Neuronal stem cell (in vitro differentiated cells): ENCODE results near the gene DIP2B.

Experiments used
- DNase-seq: peaks from one replicate; pipeline ENCODE4 v3.0.0-alpha.2; 2013; ENCODE audit warnings: low spot score
- H2AFZ ChIP-seq: one replicate; pipeline ENCODE4 v1.6.1; 2013; ENCODE audit warnings: mild to moderate bottlenecking, low read length, inconsistent platforms
- H2AK5ac ChIP-seq: 2 replicates; pipeline ENCODE4 v1.6.1; 2013; ENCODE audit warnings: low read depth, mild to moderate bottlenecking, inconsistent platforms, low read length, moderate library complexity, mixed read lengths
- H2BK120ac ChIP-seq: 2 replicates; pipeline ENCODE4 v1.6.1; 2013; ENCODE audit warnings: low read depth, mild to moderate bottlenecking, inconsistent platforms, low read length, moderate library complexity, mixed read lengths
- H2BK12ac ChIP-seq: one replicate; pipeline ENCODE4 v1.6.1; 2013; ENCODE audit warnings: low read length, inconsistent platforms
- H2BK15ac ChIP-seq: 2 replicates; pipeline ENCODE4 v1.6.1; 2013; ENCODE audit warnings: mild to moderate bottlenecking, low read length, inconsistent platforms, mixed read lengths
- H2BK5ac ChIP-seq: one replicate; pipeline ENCODE4 v1.6.1; 2013; ENCODE audit warnings: inconsistent platforms, mild to moderate bottlenecking, low read length, moderate library complexity
- H3K14ac ChIP-seq: one replicate; pipeline ENCODE4 v1.6.1; 2013; ENCODE audit warnings: low read length, inconsistent platforms
- H3K18ac ChIP-seq: 2 replicates; pipeline ENCODE4 v1.6.1; 2013; ENCODE audit warnings: low read length, inconsistent platforms
- H3K23ac ChIP-seq: 2 replicates; pipeline ENCODE4 v1.6.1; 2013; ENCODE audit warnings: low read depth, mild to moderate bottlenecking, mixed read lengths, low read length, inconsistent platforms; ENCODE audit not compliant: poor library complexity
- H3K27ac ChIP-seq: replicated peaks from 3 replicates; pipeline ENCODE4 v1.5.1; 2013; ENCODE audit warnings: low read length, inconsistent platforms
- H3K27me3 ChIP-seq, 3 experiments: 2 replicates each; pipeline ENCODE4 v1.6.1; 2013; ENCODE audit warnings: low read length in 3 of 3, mild to moderate bottlenecking in 2 of 3, inconsistent platforms in 1 of 3, low read depth in 1 of 3, mixed read lengths in 1 of 3, moderate library complexity in 1 of 3; ENCODE audit not compliant: control insufficient read depth in 3 of 3, insufficient read depth in 3 of 3
- H3K36me3 ChIP-seq, 2 donors: replicated peaks in 1 of 2; 2 replicates each; pipeline ENCODE4 v1.6.1; 2013; ENCODE audit warnings: low read length in 2 of 2; ENCODE audit not compliant: control insufficient read depth in 2 of 2, insufficient read depth in 2 of 2
- H3K4ac ChIP-seq: 2 replicates; pipeline ENCODE4 v1.6.1; 2013; ENCODE audit warnings: inconsistent platforms, mild to moderate bottlenecking, low read length, moderate library complexity
- H3K4me1 ChIP-seq, 2 donors: 1 replicate in 1 of 2; 2 replicates in 1 of 2; pipeline ENCODE4 v1.6.1; 2013; ENCODE audit warnings: low read length in 2 of 2, low read depth in 1 of 2; ENCODE audit not compliant: control insufficient read depth in 2 of 2, insufficient read depth in 1 of 2
- H3K4me2 ChIP-seq: one replicate; pipeline ENCODE4 v1.6.1; 2013; ENCODE audit warnings: mild to moderate bottlenecking, low read length, inconsistent platforms; ENCODE audit not compliant: insufficient read depth, poor library complexity, severe bottlenecking
- H3K4me3 ChIP-seq, 2 donors: 2 replicates each; pipeline ENCODE4 v1.5.1; 2013; ENCODE audit warnings: low read length in 2 of 2, mild to moderate bottlenecking in 2 of 2, inconsistent platforms in 1 of 2, moderate library complexity in 1 of 2
- H3K79me1 ChIP-seq: one replicate; pipeline ENCODE4 v1.6.1; 2013; ENCODE audit warnings: low read depth, mild to moderate bottlenecking, inconsistent platforms, low read length, moderate library complexity
- H3K9ac ChIP-seq: one replicate; pipeline ENCODE4 v1.6.1; 2013; ENCODE audit warnings: mild to moderate bottlenecking, low read depth, low read length, inconsistent platforms; ENCODE audit not compliant: poor library complexity
- H3K9me3 ChIP-seq, 2 donors: replicated peaks in 1 of 2; 2 replicates each; pipeline versions ENCODE3 to v1.6.1; 2013; ENCODE audit warnings: low read length in 2 of 2, mild to moderate bottlenecking in 2 of 2, inconsistent platforms in 1 of 2, low read depth in 1 of 2, mixed read lengths in 1 of 2, moderate library complexity in 1 of 2; ENCODE audit not compliant: control insufficient read depth in 2 of 2, insufficient read depth in 1 of 2
- H4K8ac ChIP-seq: one replicate; pipeline ENCODE4 v1.6.1; 2013; ENCODE audit warnings: low read depth, mild to moderate bottlenecking, inconsistent platforms, low read length, moderate library complexity
- H4K91ac ChIP-seq: one replicate; pipeline ENCODE4 v1.6.1; 2013; ENCODE audit warnings: low read length, low read depth, mild to moderate bottlenecking, inconsistent platforms; ENCODE audit not compliant: poor library complexity
- WGBS, 2 donors: extraction: QIAGEN DNeasy Blood & Tissue Kit; methylation state at CpG; one replicate each; pipeline ENCODE4 v1.1.7; 2013; ENCODE audit warnings: missing lambda C conversion rate in 2 of 2, mixed read lengths in 1 of 2; ENCODE audit not compliant: insufficient read length in 2 of 2, insufficient replicate concordance in 1 of 2; ENCODE audit errors: extremely low coverage in 2 of 2; 5-methylcytosine and 5-hydroxymethylcytosine counted together

DIP2B gene

GRCh38 chr12:50545213-50545612 lies 40.4 kb downstream of the DIP2B start:
- no peak overlapping the region for H3K23ac ChIP-seq
- no peak overlapping the region for H4K91ac ChIP-seq
- H2BK12ac ChIP-seq, result no peak overlapping the region
- no peaks in the 10 kb centered on the region for H3K36me3 ChIP-seq
- H3K27ac ChIP-seq, result no peak overlapping the region
- H4K8ac ChIP-seq, result no peak overlapping the region
- no peak overlapping the region for H3K4me3 ChIP-seq
- H2AK5ac ChIP-seq, result no peak overlapping the region
- no peak overlapping the region for H2BK120ac ChIP-seq
- H3K9me3 ChIP-seq, result no peaks in the 10 kb centered on the region
- no peak overlapping the region for H2AFZ ChIP-seq
- H2BK5ac ChIP-seq, result no peak overlapping the region
- H3K4ac ChIP-seq, result no peak overlapping the region
- no peak for DNase-seq
- no CpG with 5 or more reads among the region's 5 CpGs for WGBS, 2 donors
- H3K4me2 ChIP-seq, result no peak overlapping the region
- no peak overlapping the region for H3K9ac ChIP-seq
- no peak overlapping the region for H3K14ac ChIP-seq
- H2BK15ac ChIP-seq, result no peak overlapping the region
- H3K4me1 ChIP-seq, result peaks cover 0 to 2% of the 10 kb centered on the region in 2 donors
- H3K18ac ChIP-seq, result no peak overlapping the region
- H3K27me3 ChIP-seq, result no peaks in the 10 kb centered on the region
- H3K79me1 ChIP-seq, result no peaks in the 10 kb centered on the region

- H3K14ac ChIP-seq, result no peak overlapping the region
- no peaks in the 10 kb centered on the region for H3K27me3 ChIP-seq
- H3K36me3 ChIP-seq, result no peaks in the 10 kb centered on the region
- no peak overlapping the region for H2BK120ac ChIP-seq
- no peak for DNase-seq
- no peak overlapping the region for H2AK5ac ChIP-seq
- WGBS, 2 donors, result no CpG with 5 or more reads among the region's 5 CpGs
- H3K4me2 ChIP-seq, result no peak overlapping the region
- peaks cover 0 to 2% of the 10 kb centered on the region in 2 donors for H3K4me1 ChIP-seq
- no peak overlapping the region for H3K18ac ChIP-seq
- no peak overlapping the region for H2BK15ac ChIP-seq
- H4K8ac ChIP-seq, result no peak overlapping the region
- no peak overlapping the region for H2BK12ac ChIP-seq
- H3K9me3 ChIP-seq, result no peaks in the 10 kb centered on the region
- H3K9ac ChIP-seq, result no peak overlapping the region
- H2BK5ac ChIP-seq, result no peak overlapping the region
- H3K79me1 ChIP-seq, result no peaks in the 10 kb centered on the region
- H2AFZ ChIP-seq, result no peak overlapping the region
- no peak overlapping the region for H3K4ac ChIP-seq
- no peak overlapping the region for H3K23ac ChIP-seq
- H4K91ac ChIP-seq, result no peak overlapping the region
- no peak overlapping the region for H3K4me3 ChIP-seq
- no peak overlapping the region for H3K27ac ChIP-seq
These were observed 41.0 kb downstream of the DIP2B start for GRCh38 chr12:50545786-50546185.

GRCh38 chr12:50546441-50547318 lies 41.9 kb downstream of the DIP2B start:
- no peak for DNase-seq
- no peaks in the 10 kb centered on the region for H3K9me3 ChIP-seq
- H2BK12ac ChIP-seq, result no peak overlapping the region
- no peak overlapping the region for H2AFZ ChIP-seq
- H4K8ac ChIP-seq, result no peak overlapping the region
- H2BK15ac ChIP-seq, result no peak overlapping the region
- H3K14ac ChIP-seq, result no peak overlapping the region
- no peaks in the 10 kb centered on the region for H3K36me3 ChIP-seq
- no peak overlapping the region for H3K4me2 ChIP-seq
- no peak overlapping the region for H3K27ac ChIP-seq
- H2BK5ac ChIP-seq, result no peak overlapping the region
- no peak overlapping the region for H3K4me3 ChIP-seq
- no peak overlapping the region for H3K4ac ChIP-seq
- WGBS, 2 donors, result no CpG with 5 or more reads among the region's 6 CpGs
- H3K18ac ChIP-seq, result no peak overlapping the region
- no peak overlapping the region for H2AK5ac ChIP-seq
- peaks cover 3% of the 10 kb centered on the region for H3K79me1 ChIP-seq
- peaks cover 0 to 2% of the 10 kb centered on the region in 2 donors for H3K4me1 ChIP-seq
- H3K23ac ChIP-seq, result no peak overlapping the region
- H3K27me3 ChIP-seq, result no peaks in the 10 kb centered on the region
- no peak overlapping the region for H3K9ac ChIP-seq
- no peak overlapping the region for H2BK120ac ChIP-seq
- H4K91ac ChIP-seq, result no peak overlapping the region

GRCh38 chr12:50547742-50548141 lies 43.0 kb downstream of the DIP2B start:
- Histone ChIP-seq H3K14ac (no peak overlapping the region), H3K4ac (no peak overlapping the region), H3K79me1 (peaks cover 3% of the 10 kb centered on the region), H3K18ac (no peak overlapping the region), H2BK120ac (no peak overlapping the region), H3K9ac (no peak overlapping the region), H2AFZ (no peak overlapping the region), H3K9me3 (no peaks in the 10 kb centered on the region), H2BK5ac (no peak overlapping the region), H3K27me3 (no peaks in the 10 kb centered on the region), H3K36me3 (no peaks in the 10 kb centered on the region), H4K91ac (no peak overlapping the region), H3K4me2 (no peak overlapping the region), H2BK15ac (no peak overlapping the region), H3K4me3 (no peak overlapping the region), H2BK12ac (no peak overlapping the region), H3K27ac (no peak overlapping the region), H3K23ac (no peak overlapping the region), H3K4me1 (peaks cover 0 to 2% of the 10 kb centered on the region in 2 donors), H4K8ac (peak overlapping the region; percentile 65), H2AK5ac (no peak overlapping the region)
- WGBS, 2 donors, result no CpG with 5 or more reads among the region's 2 CpGs
- DNase-seq, result no peak
